Activated CD4-positive, CD25-positive, alpha-beta regulatory T cell (primary cell): ENCODE measurements around the gene PRDX1.
A peak's percentile ranks its signal among the peaks of the same experiment; 100 is the strongest.

Source experiments
- DNase-seq, 4 experiments: peaks; one replicate each; lab custom pipeline; 2025; lab: John Stamatoyannopoulos, UW

The PRDX1 gene

DNA sequence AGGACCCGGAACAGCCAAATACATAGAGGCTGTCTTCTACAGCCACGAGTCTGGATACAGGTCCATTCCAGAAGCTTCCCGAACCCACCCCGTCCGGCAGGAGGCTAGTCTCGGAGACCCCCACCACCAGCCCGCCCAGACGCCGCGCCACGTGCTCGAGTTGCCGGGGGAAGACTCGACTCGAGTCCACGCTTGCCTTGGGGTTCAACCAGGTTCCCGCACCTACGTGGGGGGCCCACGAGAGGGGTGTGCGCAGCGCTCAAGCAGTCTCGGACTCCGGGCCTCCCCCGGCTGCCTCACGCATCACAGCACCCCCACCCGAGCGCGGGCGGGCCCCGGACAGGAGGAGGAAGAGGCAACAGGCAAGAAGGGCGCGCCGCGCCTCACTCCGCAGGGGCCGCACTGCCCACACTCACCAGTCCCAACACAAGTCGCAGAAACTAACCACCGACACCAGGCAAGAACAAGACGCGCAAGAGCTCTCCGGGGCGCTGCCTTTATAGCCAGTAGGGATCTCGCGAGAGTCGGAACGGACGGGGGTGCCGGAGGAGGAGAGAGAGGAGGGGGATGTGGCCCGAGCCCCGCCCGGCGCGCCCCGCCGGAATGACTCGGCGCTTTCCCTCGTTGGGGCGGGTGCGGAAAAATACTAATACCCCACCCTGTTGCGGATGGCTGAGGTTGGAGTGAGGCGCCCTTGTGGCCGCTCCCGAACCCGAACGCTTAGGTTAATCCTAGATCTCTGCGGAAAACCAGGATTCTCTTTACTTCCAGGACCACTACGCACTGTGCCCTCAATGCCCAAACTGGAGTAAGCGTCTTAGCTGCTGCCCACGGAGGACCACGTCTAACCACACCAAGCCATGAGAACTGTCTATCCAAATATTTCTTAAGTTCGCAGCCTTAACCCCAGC, at the start of gene PRDX1:
TSS of gene PRDX1 (minus strand) at position 472 of the 911 bp plus-strand sequence. CDS start 2,841 bp downstream, outside the sequence.
- DNase-seq, result peak; percentile 90 to 99 (median 94)

GRCh38 chr1:45570631-45571030, 48.9 kb upstream of the PRDX1 start:
- DNase-seq, result no peak

GRCh38 chr1:45569962-45570581, 48.4 kb upstream of the PRDX1 start:
- peak; percentile 29 to 43 (median 34) for DNase-seq

GRCh38 chr1:45569571-45569961, 47.9 kb upstream of the PRDX1 start:
- DNase-seq, result no peak

- no peak for DNase-seq
Measured at GRCh38 chr1:45568421-45568820, 46.7 kb upstream of the PRDX1 start.

- DNase-seq, result no peak
Measured at GRCh38 chr1:45567911-45568310, 46.2 kb upstream of the PRDX1 start.

DNA sequence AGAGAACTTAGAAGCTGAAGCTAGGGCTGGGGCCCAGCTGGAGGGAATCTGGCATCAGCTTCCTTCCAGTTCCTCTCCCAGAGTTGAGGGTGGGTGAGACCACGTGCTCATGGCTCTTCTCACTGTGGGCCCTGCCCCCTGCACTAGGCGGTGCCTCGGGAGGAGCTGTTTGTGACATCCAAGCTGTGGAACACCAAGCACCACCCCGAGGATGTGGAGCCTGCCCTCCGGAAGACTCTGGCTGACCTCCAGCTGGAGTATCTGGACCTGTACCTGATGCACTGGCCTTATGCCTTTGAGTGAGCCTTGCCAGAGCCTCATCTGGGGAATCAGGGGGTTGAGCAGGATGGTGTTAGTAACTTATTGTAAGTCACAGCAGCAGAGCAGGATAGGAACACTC, 45.0 kb upstream of the PRDX1 start:
- no peak for DNase-seq

GRCh38 chr1:45563843-45564242, 42.2 kb upstream of the PRDX1 start:
- no peak for DNase-seq

GRCh38 chr1:45557422-45557944, 35.8 kb upstream of the PRDX1 start:
- no peak for DNase-seq

- no peak for DNase-seq
Measured at GRCh38 chr1:45554198-45554597, 32.5 kb upstream of the PRDX1 start.

- no peak for DNase-seq
Measured at GRCh38 chr1:45552331-45552730, 30.6 kb upstream of the PRDX1 start.

GRCh38 chr1:45551684-45552083, 30.0 kb upstream of the PRDX1 start:
- no peak for DNase-seq

DNA sequence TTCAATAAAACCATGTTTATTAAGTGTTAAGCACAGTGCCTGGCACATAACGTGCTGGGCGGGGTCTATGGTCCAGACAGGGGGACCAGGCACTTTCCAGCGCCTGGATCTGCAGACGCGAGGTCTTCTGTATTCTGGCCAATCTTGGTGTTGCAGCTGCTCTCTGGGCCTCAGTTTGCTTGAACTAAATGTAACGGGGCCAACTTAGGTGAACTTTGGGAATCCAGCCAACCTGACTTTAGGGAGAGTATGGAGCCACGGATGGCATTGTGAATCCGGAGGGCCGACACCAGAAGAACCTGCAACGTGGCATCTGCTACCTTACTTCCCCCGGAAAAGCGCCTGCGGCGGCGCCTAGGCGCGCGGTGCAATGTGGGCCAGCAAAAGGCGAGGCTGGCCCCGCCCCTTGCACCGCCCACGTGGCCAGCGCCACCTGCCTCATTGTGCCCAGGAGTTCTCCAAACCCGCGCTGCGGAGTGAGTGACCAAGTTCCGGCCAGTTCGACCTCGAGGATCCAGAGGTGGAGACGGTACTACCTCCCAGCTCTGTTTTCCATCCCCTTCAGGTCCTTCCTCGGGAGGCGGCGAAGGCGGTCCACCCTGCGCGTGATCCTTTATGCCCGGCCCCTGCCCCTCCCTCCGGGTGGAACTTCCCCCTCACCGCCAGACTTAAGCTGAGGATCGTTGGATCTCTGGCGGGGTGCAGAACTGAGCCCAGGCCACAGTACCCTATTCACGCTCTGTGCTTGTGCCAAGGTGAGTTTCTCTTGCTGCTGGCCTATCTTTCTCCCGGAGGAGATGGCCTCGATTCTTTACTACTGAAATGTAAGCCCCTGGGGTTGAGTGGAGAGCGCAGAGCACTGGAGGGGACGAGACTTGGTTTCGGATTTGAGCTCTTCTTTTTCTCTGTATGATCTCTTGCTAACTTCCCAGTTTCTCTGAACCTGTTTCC, 29.0 kb upstream of the PRDX1 start, which contains the start of gene AKR1A1:
TSS of gene AKR1A1 (plus strand) at position 426 of the 951 bp plus-strand sequence. CDS start 10,969 bp downstream, outside the sequence.
- DNase-seq, result peak; percentile 66 to 83 (median 78)

DNA sequence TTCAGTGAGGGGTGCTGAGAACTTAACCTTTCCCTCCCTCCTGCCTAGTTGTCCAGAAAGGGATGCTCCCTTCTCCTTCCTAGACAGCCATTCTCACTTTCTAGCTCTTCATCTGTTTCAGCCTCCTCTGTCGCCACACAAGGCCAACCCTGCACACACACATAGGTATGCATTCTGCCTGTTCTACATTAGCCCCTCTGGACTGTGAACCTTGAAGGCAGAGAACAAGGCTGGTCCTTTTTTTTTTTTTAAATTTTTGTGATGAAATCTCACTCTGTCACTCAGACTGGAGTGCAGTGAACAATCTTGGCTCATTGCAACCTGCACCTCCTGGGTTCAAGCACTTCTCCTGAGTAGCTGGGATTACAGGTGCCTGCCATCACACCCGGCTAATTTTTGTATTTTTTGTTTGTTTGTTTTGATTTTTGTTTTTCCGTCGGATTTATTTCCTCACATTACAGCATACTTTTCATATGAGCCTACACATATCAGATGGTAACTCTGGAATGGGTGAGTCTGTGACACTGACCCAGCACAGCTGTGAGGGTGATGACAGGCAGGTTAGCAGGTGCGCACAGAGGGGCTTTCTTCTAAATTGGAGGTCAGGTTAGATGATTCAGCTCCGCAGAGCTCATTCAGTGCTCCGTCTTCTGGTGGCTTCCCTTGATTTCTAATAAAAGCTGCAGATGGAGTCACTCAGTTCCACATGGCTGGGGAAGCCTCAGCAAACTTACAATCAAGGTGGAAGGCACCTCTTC, 24.0 kb upstream of the PRDX1 start:
- DNase-seq, result no peak

DNA sequence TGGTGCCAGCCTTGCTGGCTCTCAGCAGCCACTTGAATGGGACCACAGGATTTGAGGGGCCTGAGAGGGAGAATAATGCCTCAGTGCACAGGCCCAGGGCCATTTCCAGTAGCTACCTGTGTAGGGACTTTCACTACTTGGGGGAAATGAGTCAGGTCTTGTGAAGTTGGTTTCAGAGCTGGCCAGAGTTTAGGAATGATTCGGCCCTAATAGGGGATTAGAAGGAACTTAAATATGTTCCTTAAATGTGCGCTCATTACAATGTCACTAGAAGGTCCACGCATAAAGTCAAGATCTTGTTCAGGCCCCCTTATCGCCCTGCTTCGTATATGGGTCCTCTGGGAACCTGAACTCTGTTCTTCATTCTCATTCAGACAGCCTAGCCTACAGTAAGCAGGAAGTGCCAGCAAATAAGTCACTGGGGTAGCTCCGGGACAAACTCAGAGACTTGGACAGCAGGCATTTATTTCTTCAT, 23.4 kb upstream of the PRDX1 start:
- DNase-seq, result no peak

GRCh38 chr1:45544530-45544929, 22.8 kb upstream of the PRDX1 start:
- DNase-seq, result no peak

DNA sequence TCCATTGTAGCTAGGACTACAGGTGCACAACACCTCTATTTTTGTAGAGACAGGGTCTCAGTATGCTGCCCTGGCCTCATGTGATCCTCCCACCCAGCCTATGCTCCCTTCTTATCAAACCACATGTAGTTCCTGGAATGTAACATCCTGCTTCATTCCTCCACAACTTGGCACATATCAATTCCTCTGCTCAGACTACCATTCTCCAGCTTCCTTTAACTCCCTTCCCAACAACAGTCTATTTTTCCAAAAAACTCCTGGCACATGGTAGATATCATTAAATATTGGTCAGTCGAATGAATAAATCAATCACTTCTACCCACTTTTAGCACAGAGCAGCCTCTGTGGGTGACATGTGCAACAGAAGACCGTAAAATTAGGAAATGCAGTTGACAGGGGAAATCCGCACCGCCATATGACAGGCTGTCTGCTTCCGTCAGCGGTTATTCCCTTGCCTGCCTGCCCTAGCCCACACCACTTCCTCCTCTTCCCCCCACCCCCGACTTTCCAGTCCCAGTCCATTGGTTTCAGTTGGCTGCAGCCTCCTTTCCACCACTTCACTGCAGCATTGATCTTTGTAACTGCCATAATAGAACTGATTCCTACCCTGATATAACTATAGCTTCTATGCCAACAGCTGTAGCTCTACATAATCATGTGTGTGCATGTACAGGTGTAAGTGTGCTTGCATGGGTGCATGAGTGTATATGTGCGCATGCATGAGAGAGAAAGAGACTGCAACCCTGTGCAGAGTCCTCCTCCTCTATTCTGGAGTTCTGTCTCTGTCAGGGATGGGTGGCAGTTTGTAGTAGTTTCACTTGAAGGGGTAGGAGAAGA, 22.1 kb upstream of the PRDX1 start:
- DNase-seq, result peak; percentile 9 to 25 (median 20)

GRCh38 chr1:45542591-45542990, 20.9 kb upstream of the PRDX1 start:
- no peak for DNase-seq

DNA sequence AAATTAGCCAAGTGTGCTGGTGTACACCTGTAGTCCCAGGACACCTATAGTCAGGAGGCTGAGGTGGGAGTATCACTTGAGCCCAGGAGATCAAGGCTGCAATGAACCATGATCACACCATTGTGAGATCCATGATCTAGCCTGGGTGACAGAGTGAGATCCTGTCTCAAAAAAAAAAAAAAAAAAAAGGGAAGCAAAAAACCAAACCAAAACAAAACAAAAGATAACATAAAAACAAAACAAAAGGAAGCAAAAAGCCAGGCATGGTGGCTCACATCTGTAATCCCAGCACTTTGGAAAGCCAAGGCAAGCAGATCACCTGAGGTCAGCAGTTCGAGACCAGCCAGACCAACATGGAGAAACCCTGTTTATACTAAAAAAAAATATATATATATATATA, 19.5 kb upstream of the PRDX1 start:
- no peak for DNase-seq

- DNase-seq, result no peak
Measured at GRCh38 chr1:45536886-45537285, 15.2 kb upstream of the PRDX1 start.
